Left lung (tissue), 10 donors: Measurements from ENCODE around the gene GALNT1. TPM values are rescaled to one million over a fixed set of nuclear protein-coding genes. Genes with fewer than 3 reads are reported as not detected.

Experiments used
- ATAC-seq: fragments of 200-7000 bp; cut with Tn5 transposase; one replicate; pipeline ENCODE4 v1.9.1; 2020; ENCODE audit warnings: moderate library complexity
- DNase-seq, 4 donors: peaks; one replicate each; pipeline ENCODE4 v3.0.0-alpha.2; 2013 to 2020
- H3K27ac ChIP-seq, 2 donors: fragments of 200-600 bp; sonication (generic) in 1 of 2; one replicate each; pipeline versions ENCODE4 v1.5.0 to v1.8.0; 2020 to 2021
- H3K27me3 ChIP-seq, 2 donors: fragments of 200-600 bp; sonication (generic) in 1 of 2; one replicate each; pipeline versions ENCODE4 v1.5.0 to v1.8.0; 2020 to 2021
- H3K36me3 ChIP-seq, 2 donors: fragments of 200-600 bp; sonication (generic) in 1 of 2; one replicate each; pipeline versions ENCODE4 v1.5.0 to v1.8.0; 2020 to 2021
- H3K4me1 ChIP-seq, 2 donors: fragments of 200-600 bp; one replicate each; pipeline ENCODE4 v1.8.0; 2021
- H3K4me3 ChIP-seq, 2 donors: fragments of 200-600 bp; sonication (generic) in 1 of 2; one replicate each; pipeline versions ENCODE4 v1.5.0 to v1.8.0; 2020 to 2021; ENCODE audit warnings: mild to moderate bottlenecking in 1 of 2
- H3K9me3 ChIP-seq, 2 donors: fragments of 200-600 bp; sonication (generic) in 1 of 2; one replicate each; pipeline versions ENCODE4 v1.5.0 to v1.8.0; 2020 to 2021
- intact Hi-C, 2 donors: fragments of 100-400 bp; cut with DNase I; formaldehyde crosslinking; loops; one replicate each; pipeline versions ENCODE4 v1.11.2 to v1.14.2; 2022
- polyA plus RNA-seq, 6 donors: library from polyadenylated mRNA; unstranded; fragments of 120-200 nt; gene quantifications; one replicate each; pipeline ENCODE4 v1.2.1, GENCODE V29; 2013; ENCODE audit not compliant: insufficient read length in 6 of 6
- total RNA-seq, 2 donors: library from RNA; stranded (reverse); fragmentation: NEBNext Ultra II Directional; extraction: Animal tissue kit (Norgen Biotek cat#: 25700); gene quantifications; one replicate each; pipeline ENCODE4 v1.2.1, GENCODE V29; 2021
- TF ChIP-seq, protein P1 (sequence below), 2 donors: fragments of 200-600 bp; sonication (generic) in 1 of 2; IDR thresholded peaks; one replicate each; pipeline versions ENCODE4 v1.5.0 to v1.8.0; 2021; ENCODE audit warnings: antibody characterized with exemption in 2 of 2
- donor health status: DM: no; HTN: yes; CAD: no.
- donor health status: DM: no; HTN: no; CAD: no.

GALNT1 gene
- total and polyA plus RNA-seq, 8 donors, result 82.5 to 110 (median 107) TPM

- H3K4me3 ChIP-seq, result no peak overlapping the region
- ATAC-seq (no peak), DNase-seq (no peak)
- H3K4me1 ChIP-seq, result no peaks in the 10 kb centered on the region
- no peaks in the 10 kb centered on the region for H3K27me3 ChIP-seq
- TF ChIP-seq, protein P1, sequence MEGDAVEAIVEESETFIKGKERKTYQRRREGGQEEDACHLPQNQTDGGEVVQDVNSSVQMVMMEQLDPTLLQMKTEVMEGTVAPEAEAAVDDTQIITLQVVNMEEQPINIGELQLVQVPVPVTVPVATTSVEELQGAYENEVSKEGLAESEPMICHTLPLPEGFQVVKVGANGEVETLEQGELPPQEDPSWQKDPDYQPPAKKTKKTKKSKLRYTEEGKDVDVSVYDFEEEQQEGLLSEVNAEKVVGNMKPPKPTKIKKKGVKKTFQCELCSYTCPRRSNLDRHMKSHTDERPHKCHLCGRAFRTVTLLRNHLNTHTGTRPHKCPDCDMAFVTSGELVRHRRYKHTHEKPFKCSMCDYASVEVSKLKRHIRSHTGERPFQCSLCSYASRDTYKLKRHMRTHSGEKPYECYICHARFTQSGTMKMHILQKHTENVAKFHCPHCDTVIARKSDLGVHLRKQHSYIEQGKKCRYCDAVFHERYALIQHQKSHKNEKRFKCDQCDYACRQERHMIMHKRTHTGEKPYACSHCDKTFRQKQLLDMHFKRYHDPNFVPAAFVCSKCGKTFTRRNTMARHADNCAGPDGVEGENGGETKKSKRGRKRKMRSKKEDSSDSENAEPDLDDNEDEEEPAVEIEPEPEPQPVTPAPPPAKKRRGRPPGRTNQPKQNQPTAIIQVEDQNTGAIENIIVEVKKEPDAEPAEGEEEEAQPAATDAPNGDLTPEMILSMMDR (IDR thresholded peaks at IDR 0.05), result no peak
- H3K27ac ChIP-seq, result no peak overlapping the region
- peaks cover 0 to 6% of the 10 kb centered on the region in 2 donors for H3K9me3 ChIP-seq
- no peaks in the 10 kb centered on the region for H3K36me3 ChIP-seq
- intact Hi-C loops, result no loop called here
Observed at GRCh38 chr18:35733408-35733807, 151.9 kb downstream of the GALNT1 start.

DNA sequence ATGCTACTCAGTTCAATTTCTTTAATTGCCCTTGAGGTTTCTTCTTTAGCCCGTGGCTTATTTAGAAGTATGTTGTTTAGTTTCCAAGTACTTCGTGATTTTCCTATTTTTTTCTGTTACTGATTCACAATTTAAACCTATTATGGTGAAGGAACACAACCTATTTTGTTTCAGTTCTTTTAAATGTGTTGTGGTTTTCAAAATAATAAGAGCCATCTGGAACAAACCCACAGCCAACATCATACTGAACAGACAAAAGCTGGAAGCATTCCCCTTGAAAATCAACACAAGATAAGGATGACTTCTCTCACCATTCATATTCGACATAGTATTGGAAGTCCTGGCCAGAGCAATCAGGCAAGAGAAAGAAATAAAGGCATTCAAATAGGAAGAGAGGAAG lies 155.2 kb downstream of the GALNT1 start:
- Histone ChIP-seq H3K4me1 (no peaks in the 10 kb centered on the region), H3K27me3 (no peaks in the 10 kb centered on the region), H3K9me3 (no peaks in the 10 kb centered on the region), H3K36me3 (no peaks in the 10 kb centered on the region), H3K27ac (no peak overlapping the region), H3K4me3 (no peak overlapping the region)
- no peak for ATAC-seq
- intact Hi-C loops, result no loop called here
- DNase-seq, result no peak
- TF ChIP-seq, protein P1 (IDR thresholded peaks at IDR 0.05), result no peak

DNA sequence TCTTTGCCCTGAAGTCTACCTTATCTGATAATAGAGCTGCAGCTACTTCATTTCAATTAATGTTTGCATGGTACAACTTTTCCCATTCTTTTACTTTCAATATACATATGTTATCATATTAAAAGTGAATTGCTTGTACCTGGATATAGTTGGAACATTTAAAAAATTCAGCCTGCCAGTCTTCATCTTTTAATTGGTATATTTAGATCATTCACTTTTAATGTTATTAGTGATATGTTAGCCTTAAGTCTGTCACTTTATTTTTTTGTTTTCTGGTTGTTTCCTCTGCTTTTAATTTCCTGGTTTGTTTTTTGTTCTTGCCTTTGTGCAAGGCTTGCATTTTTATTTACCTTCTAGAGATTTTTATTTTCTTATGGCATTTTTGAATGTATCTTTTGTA lies 158.2 kb downstream of the GALNT1 start:
- Histone ChIP-seq H3K9me3 (no peaks in the 10 kb centered on the region), H3K4me1 (no peaks in the 10 kb centered on the region), H3K27ac (no peak overlapping the region), H3K36me3 (no peaks in the 10 kb centered on the region), H3K4me3 (no peak overlapping the region), H3K27me3 (no peaks in the 10 kb centered on the region)
- ATAC-seq, result no peak
- TF ChIP-seq, protein P1 (IDR thresholded peaks at IDR 0.05), result no peak
- DNase-seq, result no peak
- intact Hi-C loops, result no loop called here

DNA sequence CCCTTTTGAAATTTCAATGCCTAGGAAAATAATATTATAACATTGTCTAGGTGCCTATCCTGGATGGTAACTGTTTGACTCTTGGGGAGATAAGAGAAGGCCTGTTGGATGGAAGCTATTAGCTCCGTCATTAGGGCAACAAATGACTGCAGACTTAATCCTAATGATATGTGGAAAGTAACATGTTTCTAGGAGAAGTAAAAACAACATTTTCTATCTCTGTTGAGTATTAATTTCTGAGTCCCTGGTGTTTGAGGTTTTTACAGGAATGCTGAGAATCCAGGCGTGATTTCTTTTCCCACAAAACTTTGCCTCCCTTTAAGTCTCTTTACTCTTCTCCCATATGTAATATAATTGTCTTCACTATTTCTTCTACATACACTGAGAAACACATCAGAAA lies 159.1 kb downstream of the GALNT1 start:
- Histone ChIP-seq H3K4me3 (no peak overlapping the region), H3K27me3 (no peaks in the 10 kb centered on the region), H3K36me3 (no peaks in the 10 kb centered on the region), H3K9me3 (no peaks in the 10 kb centered on the region), H3K27ac (no peak overlapping the region), H3K4me1 (no peaks in the 10 kb centered on the region)
- no peak for ATAC-seq
- TF ChIP-seq, protein P1 (IDR thresholded peaks at IDR 0.05), result no peak
- no peak for DNase-seq
- intact Hi-C loops, result no loop called here

- Histone ChIP-seq H3K4me3 (no peak overlapping the region), H3K27ac (no peak overlapping the region), H3K36me3 (no peaks in the 10 kb centered on the region), H3K27me3 (no peaks in the 10 kb centered on the region), H3K9me3 (no peaks in the 10 kb centered on the region), H3K4me1 (no peaks in the 10 kb centered on the region)
- intact Hi-C loops, result no loop called here
- TF ChIP-seq, protein P1 (IDR thresholded peaks at IDR 0.05), result no peak
- ATAC-seq, result no peak
- DNase-seq, result no peak
Observed at GRCh38 chr18:35743916-35744315, 162.4 kb downstream of the GALNT1 start.
